Pancreas (tissue), 10 donors: ENCODE data around the gene TPSD1. TPM values are rescaled to one million over a fixed set of nuclear protein-coding genes. Genes with fewer than 3 reads are reported as not detected.

Source experiments
- ATAC-seq, 4 donors: fragments of 200-7000 bp; cut with Tn5 transposase; one replicate each; pipeline versions ENCODE4 v1.8.0 to v1.9.1; 2020; ENCODE audit warnings: mild to moderate bottlenecking in 4 of 4, moderate library complexity in 4 of 4
- DNase-seq, 6 donors: peaks; one replicate each; pipeline ENCODE4 v3.0.0-alpha.2; 2020
- FAIRE-seq: peaks from 2 replicates; lab custom pipeline; 2012; peaks lifted over from hg19 to GRCh38; lab: Jason Lieb, UNC
- H3K27ac ChIP-seq, 4 donors: fragments of 200-600 bp; sonication (generic); 1 replicate in 3 of 4; 2 replicates in 1 of 4; pipeline versions ENCODE4 v1.5.0 to v1.8.0; 2020
- H3K27me3 ChIP-seq, 4 donors: fragments of 200-600 bp; one replicate each; pipeline ENCODE4 v1.8.0; 2021
- H3K36me3 ChIP-seq, 3 donors: fragments of 200-600 bp; sonication (generic) in 1 of 3; one replicate each; pipeline versions ENCODE4 v1.5.0 to v1.8.0; 2020 to 2021
- H3K4me1 ChIP-seq, 3 donors: fragments of 200-600 bp; one replicate each; pipeline ENCODE4 v1.8.0; 2021
- H3K4me3 ChIP-seq, 4 donors: fragments of 200-600 bp; sonication (generic) in 2 of 4; one replicate each; pipeline versions ENCODE4 v1.5.0 to v1.8.0; 2020 to 2021
- H3K9me3 ChIP-seq, 4 donors: fragments of 200-600 bp; one replicate each; pipeline ENCODE4 v1.8.0; 2021
- CTCF ChIP-seq, 4 donors: fragments of 200-600 bp; sonication (generic) in 3 of 4; IDR thresholded peaks; one replicate each; pipeline versions ENCODE4 v1.5.0 to v1.8.0; 2021; ENCODE audit warnings: antibody characterized with exemption in 4 of 4
- WGBS, 2 donors: extraction: QIAGEN DNeasy Blood & Tissue Kit; methylation state at CpG; one replicate each; pipeline ENCODE4 v1.1.7; 2013; 5-methylcytosine and 5-hydroxymethylcytosine counted together
- intact Hi-C, 3 donors: fragments of 100-400 bp; cut with DNase I; formaldehyde crosslinking; loops; one replicate each; pipeline versions ENCODE4 v1.11.1 to v1.14.2; 2022
- polyA plus RNA-seq, 2 donors: library from polyadenylated mRNA; stranded (reverse); fragments of 200-250 nt; gene quantifications; one replicate each; pipeline ENCODE4 v1.2.3, GENCODE V29; 2013
- total RNA-seq, 6 donors: library from RNA; stranded (reverse); fragmentation: NEBNext Ultra II Directional in 4 of 6; extraction: Animal tissue kit (Norgen Biotek cat#: 25700) in 4 of 6; gene quantifications; one replicate each; pipeline versions ENCODE4 v1.2.1 to v1.2.4, GENCODE V29; 2021 to 2023
- donor health status: healthy with polysubstance abuse.
- donor health status: DM: no; HTN: no; CAD: no; lungs with moderate emphysema.
- donor health status: DM: no; HTN: no; CAD: no.
- donor health status: control.
- donor health status: control.
- donor health status: Bipolar disorder and iron deficiency.
- donor health status: DM: yes; HTN: yes; CAD: no.
- donor health status: DM: no; HTN: no; CAD: no.
- donor health status: DM: no; HTN: no; CAD: no.
- donor health status: DM: yes; HTN: yes; CAD: no.

The TPSD1 gene
- total and polyA plus RNA-seq, 8 donors = 0.19 to 0.61 (median 0.26) TPM; not detected in 5

DNA sequence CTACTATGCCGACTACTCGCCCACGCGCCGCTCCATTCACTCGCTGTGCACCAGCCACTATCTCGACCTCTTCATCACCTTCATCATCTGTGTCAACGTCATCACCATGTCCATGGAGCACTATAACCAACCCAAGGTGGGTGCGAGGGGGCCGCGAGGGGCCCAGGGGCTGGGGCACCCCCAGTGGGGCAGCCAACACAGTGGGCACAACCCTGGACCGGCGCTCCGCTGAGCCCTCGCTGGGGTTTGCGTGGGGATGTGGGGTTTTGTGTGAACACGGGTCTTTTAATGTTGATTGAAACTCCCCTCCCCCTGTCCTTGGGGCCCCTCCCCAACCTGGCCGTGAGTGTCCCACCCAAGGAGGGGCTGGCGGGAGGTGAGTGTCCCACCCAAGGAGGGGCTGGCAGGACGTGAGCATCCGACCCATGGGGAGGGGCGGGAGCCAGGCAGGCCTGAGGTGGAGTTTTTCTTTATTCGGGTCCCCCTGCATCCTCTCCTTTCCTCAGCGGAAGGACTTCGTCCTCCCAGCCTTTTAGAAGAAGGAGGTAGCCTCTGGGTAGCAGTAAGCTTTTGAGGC is 42.0 kb upstream of the TPSD1 start:
- FAIRE-seq (no peak), ATAC-seq (no peak), DNase-seq (no peak)
- Histone ChIP-seq H3K4me1 (no peaks in the 10 kb centered on the region), H3K27me3 (no peaks in the 10 kb centered on the region), H3K36me3 (no peaks in the 10 kb centered on the region), H3K9me3 (no peaks in the 10 kb centered on the region), H3K4me3 (no peak overlapping the region), H3K27ac (no peak overlapping the region)
- intact Hi-C loops = no loop called here
- TF ChIP-seq CTCF (IDR thresholded peaks at IDR 0.05) = no peak
- WGBS, 2 donors = 66 to 78% methylated on average over 25 of the region's 25 CpGs

- no peak for DNase-seq
- no peaks in the 10 kb centered on the region for H3K4me1 ChIP-seq
- WGBS, 2 donors = 64 to 65% methylated on average over 16 of the region's 16 CpGs
- H3K36me3 ChIP-seq = no peaks in the 10 kb centered on the region
- no peaks in the 10 kb centered on the region for H3K27me3 ChIP-seq
- H3K27ac ChIP-seq = no peak overlapping the region
- TF ChIP-seq CTCF (IDR thresholded peaks at IDR 0.05) = no peak
- H3K4me3 ChIP-seq = no peak overlapping the region
- ATAC-seq = no peak
- H3K9me3 ChIP-seq = no peaks in the 10 kb centered on the region
- no peak for FAIRE-seq
- intact Hi-C loops = no loop called here
These were observed 41.1 kb upstream of the TPSD1 start for GRCh38 chr16:1214719-1215118.

- Histone ChIP-seq H3K27ac (no peak overlapping the region), H3K9me3 (no peaks in the 10 kb centered on the region), H3K4me1 (no peaks in the 10 kb centered on the region), H3K36me3 (no peaks in the 10 kb centered on the region), H3K27me3 (no peaks in the 10 kb centered on the region), H3K4me3 (no peak overlapping the region)
- WGBS, 2 donors = 66 to 72% methylated on average over 32 of the region's 32 CpGs
- no peak for FAIRE-seq
- ATAC-seq = no peak
- intact Hi-C loops = no loop called here
- TF ChIP-seq CTCF (IDR thresholded peaks at IDR 0.05) = no peak
- no peak for DNase-seq
These were observed 40.1 kb upstream of the TPSD1 start for GRCh38 chr16:1215574-1216295.

- no peak overlapping the region for H3K27ac ChIP-seq
- intact Hi-C loops = no loop called here
- 72 to 89% methylated on average over 10 to 12 of the region's 12 CpGs for WGBS, 2 donors
- H3K36me3 ChIP-seq = no peaks in the 10 kb centered on the region
- TF ChIP-seq CTCF (IDR thresholded peaks at IDR 0.05) = no peak
- no peaks in the 10 kb centered on the region for H3K27me3 ChIP-seq
- FAIRE-seq = no peak
- no peaks in the 10 kb centered on the region for H3K9me3 ChIP-seq
- no peaks in the 10 kb centered on the region for H3K4me1 ChIP-seq
- ATAC-seq = no peak
- DNase-seq = no peak
- no peak overlapping the region for H3K4me3 ChIP-seq
These were observed 39.6 kb upstream of the TPSD1 start for GRCh38 chr16:1216296-1216619.
